Lung (tissue), 12 donors: ENCODE measurements around the gene TEX51. TPM values are rescaled to one million over a fixed set of nuclear protein-coding genes. Genes with fewer than 3 reads are reported as not detected.

ENCODE experiments used
- ATAC-seq: fragments of 200-7000 bp; cut with Tn5 transposase; one replicate; pipeline ENCODE4 v1.9.1; 2020; ENCODE audit warnings: moderate number of reproducible peaks; ENCODE audit not compliant: insufficient read depth, low FRiP score
- DNase-seq, 3 donors: peaks; one replicate each; pipeline ENCODE4 v3.0.0-alpha.2; 2013 to 2017
- H3K27ac ChIP-seq, 2 donors: one replicate each; pipeline ENCODE4 v1.5.1; 2013; ENCODE audit warnings: mild to moderate bottlenecking in 2 of 2, moderate library complexity in 2 of 2, control low read depth in 1 of 2, inconsistent platforms in 1 of 2, low read depth in 1 of 2, low read length in 1 of 2
- H3K27me3 ChIP-seq, 3 donors: one replicate each; pipeline ENCODE4 v1.5.1; 2013; ENCODE audit warnings: low read length in 2 of 3; ENCODE audit not compliant: control insufficient read depth in 3 of 3, insufficient read depth in 3 of 3
- H3K36me3 ChIP-seq, 4 donors: one replicate each; pipeline ENCODE4 v1.5.1; 2013; ENCODE audit warnings: low read length in 4 of 4, mild to moderate bottlenecking in 1 of 4, moderate library complexity in 1 of 4; ENCODE audit not compliant: control insufficient read depth in 4 of 4, insufficient read depth in 4 of 4
- H3K4me1 ChIP-seq, 5 donors: one replicate each; pipeline ENCODE4 v1.5.1; 2013; ENCODE audit warnings: low read length in 5 of 5, mild to moderate bottlenecking in 2 of 5, moderate library complexity in 1 of 5; ENCODE audit not compliant: control insufficient read depth in 5 of 5, insufficient read depth in 5 of 5
- H3K4me3 ChIP-seq: one replicate; pipeline ENCODE4 v1.5.1; 2013; ENCODE audit warnings: mild to moderate bottlenecking, control low read depth, moderate library complexity
- H3K9ac ChIP-seq, 2 donors: one replicate each; pipeline ENCODE4 v1.5.1; 2013; ENCODE audit warnings: low read length in 2 of 2, control low read depth in 1 of 2; ENCODE audit not compliant: insufficient read depth in 1 of 2
- H3K9me3 ChIP-seq, 4 donors: one replicate each; pipeline ENCODE4 v1.5.1; 2013; ENCODE audit warnings: low read length in 3 of 4, mild to moderate bottlenecking in 1 of 4, moderate library complexity in 1 of 4; ENCODE audit not compliant: control insufficient read depth in 4 of 4, insufficient read depth in 3 of 4
- CTCF ChIP-seq: IDR thresholded peaks from 2 replicates; pipeline ENCODE4 v1.5.1; 2012; ENCODE audit warnings: mild to moderate bottlenecking; ENCODE audit errors: control extremely low read depth, extremely low read depth
- WGBS, 2 donors: extraction: QIAGEN DNeasy Blood & Tissue Kit; methylation state at CpG; one replicate each; pipeline ENCODE4 v1.1.7; 2013; 5-methylcytosine and 5-hydroxymethylcytosine counted together
- polyA plus RNA-seq, 2 donors: library from polyadenylated mRNA; stranded (reverse); fragments of 200-250 nt; gene quantifications; one replicate each; pipeline ENCODE4 v1.2.1, GENCODE V29; 2013
- total RNA-seq, 2 donors: library from RNA; depleted of rRNA in 1 of 2; stranded (reverse); fragments of >200 nt in 1 of 2; gene quantifications; one replicate each; pipeline ENCODE4 v1.2.1, GENCODE V29; 2014 to 2021
- donor health status: control.
- donor health status: control.
- donor health status: Bipolar disorder and iron deficiency.
- donor health status: healthy.
- donor health status: DM: yes; HTN: yes; CAD: no.

Gene TEX51
- total and polyA plus RNA-seq, 4 donors: not detected

- Histone ChIP-seq H3K36me3 (no peaks in the 10 kb centered on the region), H3K9ac (no peak overlapping the region), H3K9me3 (peaks cover 0 to 19% (median 4%) of the 10 kb centered on the region in 4 donors), H3K27ac (no peak overlapping the region), H3K4me1 (no peaks in the 10 kb centered on the region), H3K27me3 (no peaks in the 10 kb centered on the region), H3K4me3 (no peak overlapping the region)
- 93 to 95% methylated on average over 5 of the region's 5 CpGs for WGBS, 2 donors
- no peak for DNase-seq
- ATAC-seq: no peak
- no peak for TF ChIP-seq CTCF
Measured at GRCh38 chr2:126877041-126877440, 21.6 kb upstream of the TEX51 start.

- H3K9ac ChIP-seq: no peak overlapping the region
- WGBS, 2 donors: 92 to 96% methylated on average over 25 of the region's 25 CpGs
- H3K36me3 ChIP-seq: no peaks in the 10 kb centered on the region
- H3K9me3 ChIP-seq: peaks cover 0 to 19% (median 4%) of the 10 kb centered on the region in 4 donors
- ATAC-seq (no peak), DNase-seq (no peak)
- no peaks in the 10 kb centered on the region for H3K27me3 ChIP-seq
- H3K4me1 ChIP-seq: no peaks in the 10 kb centered on the region
- no peak overlapping the region for H3K27ac ChIP-seq
- H3K4me3 ChIP-seq: no peak overlapping the region
- TF ChIP-seq CTCF: no peak
Measured at GRCh38 chr2:126877861-126878565, 20.7 kb upstream of the TEX51 start.

- Histone ChIP-seq H3K9ac (no peak overlapping the region), H3K4me3 (no peak overlapping the region), H3K27ac (no peak overlapping the region), H3K36me3 (no peaks in the 10 kb centered on the region), H3K27me3 (no peaks in the 10 kb centered on the region), H3K4me1 (no peaks in the 10 kb centered on the region), H3K9me3 (peaks cover 0 to 19% (median 4%) of the 10 kb centered on the region in 4 donors)
- ATAC-seq (no peak), DNase-seq (no peak)
- no peak for TF ChIP-seq CTCF
- WGBS, 2 donors: 74 to 88% methylated on average over 7 of the region's 7 CpGs
Measured at GRCh38 chr2:126878601-126879000, 20.1 kb upstream of the TEX51 start.
